ENCODE results near the gene HECW1.

Gene HECW1

GRCh38 chr7:43489257-43489656 is 376.8 kb downstream of the HECW1 start:
- DNase-seq (ENCODE audit: low spot score): no peak
- no peak for FAIRE-seq

DNA sequence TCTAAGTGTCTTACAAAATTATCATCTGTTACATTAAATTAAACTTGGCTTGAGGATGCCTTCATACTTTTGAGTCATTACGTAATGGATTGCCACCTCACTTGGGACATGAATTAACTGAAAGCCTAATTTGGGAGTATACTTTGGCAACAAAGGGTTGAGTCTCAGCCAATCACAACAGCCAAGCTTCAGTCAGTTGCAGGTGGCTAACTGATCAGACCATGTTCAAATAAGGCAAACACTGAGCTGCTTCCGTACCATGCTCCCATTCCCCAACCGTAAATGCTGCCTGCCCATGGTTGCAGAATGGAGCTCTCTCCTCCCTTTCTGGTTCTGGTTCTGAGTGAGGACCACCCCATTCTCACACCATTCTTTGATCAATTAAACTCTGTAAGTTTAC is 377.6 kb downstream of the HECW1 start:
- FAIRE-seq (no peak), DNase-seq (ENCODE audit: low spot score) (no peak)

DNA sequence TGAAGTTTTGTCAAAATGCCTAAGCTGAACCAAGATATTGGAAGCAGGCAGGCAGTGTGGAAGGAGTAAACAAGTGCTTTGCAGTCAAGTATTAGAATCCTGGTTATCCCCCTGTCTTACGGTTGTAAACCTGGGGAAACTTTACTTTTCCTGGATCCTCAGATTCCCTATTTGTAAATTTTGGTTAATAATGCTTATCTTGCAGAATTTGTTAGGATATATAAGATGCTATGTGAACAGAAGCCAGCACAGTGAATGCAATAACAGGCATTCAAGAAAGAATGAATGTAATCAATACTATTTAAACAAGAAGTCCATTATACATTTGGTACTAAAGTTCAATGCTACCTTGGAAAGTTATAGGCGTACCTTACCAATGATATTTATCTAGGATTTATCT is 378.7 kb downstream of the HECW1 start:
- DNase-seq (ENCODE audit: low spot score) (no peak), FAIRE-seq (no peak)

DNA sequence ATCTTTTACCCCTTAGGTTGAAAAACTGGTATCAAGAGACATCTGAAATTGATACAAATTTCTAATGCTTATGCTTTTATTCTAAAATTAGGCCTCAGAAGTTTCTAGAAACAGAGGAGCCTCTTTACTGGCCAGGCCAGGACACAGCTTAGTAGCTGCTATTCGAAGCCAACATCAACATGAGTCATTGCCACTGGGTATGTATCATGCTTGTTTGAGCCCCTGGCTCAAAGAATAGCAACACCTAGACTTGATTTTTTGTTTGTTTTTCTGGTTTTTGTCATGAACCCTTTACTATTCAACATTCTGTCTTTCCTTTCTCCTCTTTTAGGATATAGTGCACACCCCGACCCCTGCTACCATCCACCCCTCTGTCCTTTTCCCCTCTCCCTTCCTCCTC is 379.5 kb downstream of the HECW1 start:
- DNase-seq (ENCODE audit: low spot score): peak; percentile 56
- FAIRE-seq: no peak

- FAIRE-seq: peak; percentile 30
Observed at GRCh38 chr7:43492896-43493295, 380.4 kb downstream of the HECW1 start.

GRCh38 chr7:43495572-43495971 is 383.1 kb downstream of the HECW1 start:
- DNase-seq (ENCODE audit: low spot score) (no peak), FAIRE-seq (no peak)

More at GRCh38 chr7:43492896-43493295, 380.4 kb downstream of the HECW1 start:
- no peak for DNase-seq (ENCODE audit: low spot score)

GRCh38 chr7:43496596-43496995 is 384.1 kb downstream of the HECW1 start:
- FAIRE-seq (no peak), DNase-seq (ENCODE audit: low spot score) (no peak)

DNA sequence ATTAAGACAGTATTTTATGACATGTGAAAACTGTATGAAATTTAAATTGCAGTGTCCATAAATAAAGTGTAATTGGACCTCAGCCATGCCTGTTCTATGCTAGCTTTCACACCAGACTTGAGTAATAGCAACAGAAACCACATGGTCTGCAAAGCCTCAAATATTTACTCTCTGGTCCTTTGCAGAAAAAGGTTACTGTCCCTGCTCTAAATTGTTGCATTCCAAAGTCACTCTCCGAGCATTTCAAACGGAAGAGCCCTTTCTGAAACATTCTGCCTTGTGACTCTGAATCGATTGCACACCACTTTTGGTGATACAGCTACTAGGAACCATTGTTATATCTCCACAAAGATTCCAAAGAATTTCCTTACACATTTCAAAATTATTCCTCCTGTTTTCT is 389.4 kb downstream of the HECW1 start:
- DNase-seq (ENCODE audit: low spot score) (peak; percentile 39), FAIRE-seq (no peak)

DNA sequence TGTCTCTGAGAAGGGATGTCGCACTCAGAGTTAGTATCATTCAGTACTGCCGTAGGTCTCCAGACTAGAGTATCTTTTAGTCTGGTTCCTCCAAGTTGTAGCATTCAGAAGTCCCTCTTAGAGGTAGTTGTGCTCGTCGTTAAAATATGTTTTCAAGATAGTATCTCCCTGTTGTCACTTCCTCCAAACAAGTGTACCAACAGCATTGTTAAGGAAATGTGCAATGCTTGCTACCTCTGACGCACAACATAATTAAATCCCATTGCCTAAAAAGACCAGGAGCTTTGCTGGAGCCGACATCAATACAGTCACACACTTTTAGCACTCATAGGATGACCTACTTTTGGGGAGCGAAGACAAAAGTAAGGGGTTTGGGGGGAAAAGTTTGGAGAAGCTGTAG is 390.5 kb downstream of the HECW1 start:
- FAIRE-seq: peak; percentile 73
- no peak for DNase-seq (ENCODE audit: low spot score)

- no peak for DNase-seq (ENCODE audit: low spot score)
Observed at GRCh38 chr7:43505412-43505811, 393.0 kb downstream of the HECW1 start.

DNA sequence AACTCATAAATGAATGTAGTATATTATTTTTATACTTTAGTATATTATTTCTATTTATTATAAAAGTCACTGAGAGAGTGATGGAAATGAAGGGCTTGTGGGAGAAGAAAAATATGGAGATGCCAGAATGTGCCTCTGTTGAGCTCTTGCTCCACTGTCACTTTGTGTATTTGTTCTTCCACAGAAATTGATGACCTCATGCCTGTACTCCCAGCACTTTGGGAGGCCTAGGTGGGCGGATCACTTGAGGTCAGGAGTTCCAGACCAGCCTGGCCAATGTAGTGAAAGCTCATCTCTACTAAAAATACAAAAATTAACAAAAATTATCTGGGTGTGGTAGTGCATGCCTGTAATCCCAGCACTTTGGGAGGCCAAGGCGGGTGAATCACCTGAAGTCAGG is 394.0 kb downstream of the HECW1 start:
- FAIRE-seq: no peak
- no peak for DNase-seq (ENCODE audit: low spot score)

More at GRCh38 chr7:43505412-43505811, 393.0 kb downstream of the HECW1 start:
- FAIRE-seq: no peak

DNA sequence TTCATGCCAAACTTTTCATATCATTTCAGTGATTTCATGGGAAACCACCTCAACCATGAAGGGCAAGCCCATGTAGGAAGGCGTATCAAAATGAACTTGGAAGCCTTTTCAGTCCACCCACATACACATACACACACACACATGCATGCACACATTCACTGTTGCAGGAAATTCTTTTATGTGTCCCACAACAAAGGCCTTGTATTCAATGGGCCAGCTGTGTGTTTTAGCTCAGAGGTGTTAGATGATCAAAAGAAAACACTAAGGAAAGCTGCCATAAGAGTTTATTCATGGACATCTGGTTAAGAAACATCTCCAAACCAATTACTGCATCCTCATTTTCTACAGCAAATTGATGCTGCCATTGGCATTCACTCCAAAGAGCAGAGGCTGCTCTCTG is 396.0 kb downstream of the HECW1 start:
- DNase-seq (ENCODE audit: low spot score) (no peak), FAIRE-seq (no peak)

- DNase-seq (ENCODE audit: low spot score) (no peak), FAIRE-seq (no peak)
Observed at GRCh38 chr7:43509906-43510305, 397.5 kb downstream of the HECW1 start.

DNA sequence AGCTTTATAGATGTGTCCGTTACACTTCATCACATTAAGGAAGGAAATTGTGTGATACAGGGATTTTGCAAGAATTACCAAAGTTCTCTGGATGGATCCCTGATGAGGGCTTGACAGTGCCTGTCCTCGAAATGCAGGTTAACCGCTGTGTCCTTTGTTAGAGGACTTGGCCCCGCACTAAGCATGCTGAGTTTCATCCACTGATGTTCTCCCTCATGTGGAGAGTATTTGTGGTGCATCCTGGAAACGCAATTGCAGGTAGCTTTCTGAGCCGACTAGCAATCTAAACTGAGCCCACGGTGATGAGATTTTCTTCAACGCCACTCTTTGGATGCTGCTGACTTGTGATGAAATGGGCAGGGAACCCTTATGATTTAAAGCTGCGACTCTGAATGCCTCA is 398.6 kb downstream of the HECW1 start:
- DNase-seq (ENCODE audit: low spot score) (no peak), FAIRE-seq (no peak)

GRCh38 chr7:43511769-43512515 is 399.5 kb downstream of the HECW1 start:
- FAIRE-seq: no peak

GRCh38 chr7:43513251-43513650 is 400.8 kb downstream of the HECW1 start:
- FAIRE-seq (no peak), DNase-seq (ENCODE audit: low spot score) (no peak)

More at GRCh38 chr7:43511769-43512515, 399.5 kb downstream of the HECW1 start:
- DNase-seq (ENCODE audit: low spot score): no peak

- FAIRE-seq (peak; percentile 88), DNase-seq (ENCODE audit: low spot score) (peak; percentile 62)
Observed at GRCh38 chr7:43516581-43517342, 404.3 kb downstream of the HECW1 start.

DNA sequence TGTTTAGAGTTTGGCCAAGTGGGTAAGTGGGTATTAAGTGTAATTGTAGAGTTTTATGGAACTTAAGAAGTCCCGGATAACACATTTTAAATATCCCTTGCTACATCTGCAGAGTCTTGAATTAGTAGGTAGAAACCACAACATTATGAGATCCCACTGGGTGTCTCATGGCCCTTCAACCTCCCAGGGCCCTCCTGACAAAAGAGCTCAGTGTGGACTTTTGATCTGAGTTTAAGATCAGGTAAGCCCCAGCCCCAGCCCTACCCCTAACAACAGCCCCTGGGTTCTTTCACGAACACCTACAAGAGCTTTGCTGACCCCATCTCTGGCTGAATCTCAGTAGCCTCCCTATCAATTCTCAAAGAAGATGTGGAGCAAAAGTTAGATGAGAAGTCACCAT is 405.0 kb downstream of the HECW1 start:
- FAIRE-seq (no peak), DNase-seq (ENCODE audit: low spot score) (no peak)

- DNase-seq (ENCODE audit: low spot score) (no peak), FAIRE-seq (peak; percentile 27)
Observed at GRCh38 chr7:43520201-43520600, 407.8 kb downstream of the HECW1 start.

- FAIRE-seq (peak; percentile 75), DNase-seq (ENCODE audit: low spot score) (peak; percentile 85)
Observed at GRCh38 chr7:43522406-43523156, 410.1 kb downstream of the HECW1 start.

DNA sequence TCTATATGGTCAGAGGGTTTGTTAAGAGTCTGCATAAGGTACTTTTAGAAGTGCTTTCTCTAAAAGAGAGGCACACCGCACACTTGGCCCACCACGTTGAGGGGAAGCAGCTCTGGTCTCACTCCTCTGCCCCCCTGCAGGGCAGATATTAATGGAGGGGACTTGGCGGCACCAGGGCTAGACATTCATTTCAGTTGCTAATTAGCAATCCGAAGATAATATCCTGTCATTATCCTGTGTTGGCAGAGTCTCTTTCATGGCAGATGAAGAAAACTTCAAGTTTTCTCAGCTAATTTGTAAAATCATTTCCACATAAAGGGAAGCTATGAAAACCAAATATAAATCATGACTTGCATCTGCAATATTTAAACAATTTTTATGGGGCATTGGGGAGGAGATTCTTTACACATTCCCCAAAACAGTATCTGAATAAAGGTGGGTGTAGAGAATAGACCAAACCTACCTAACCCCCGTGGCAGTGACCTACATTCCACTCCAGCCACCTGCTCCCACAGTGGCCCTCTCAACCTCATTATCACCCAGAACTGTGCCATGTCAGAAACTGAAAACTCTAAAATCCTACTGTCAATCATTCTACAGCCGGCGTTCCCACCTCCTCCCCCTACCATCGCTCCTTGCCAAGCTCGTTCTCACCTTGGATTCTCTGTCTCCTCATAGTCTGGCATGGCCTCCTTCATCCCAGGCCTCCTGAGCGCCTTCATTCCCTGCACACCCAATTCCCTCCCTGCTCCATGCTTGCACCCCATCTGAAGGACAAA is 416.3 kb downstream of the HECW1 start:
- DNase-seq (ENCODE audit: low spot score) (no peak), FAIRE-seq (no peak)

Data from urothelium cell line (cell line).